ENCODE measurements around the gene EPB41L4A.
A peak's percentile ranks its signal among the peaks of the same experiment; 100 is the strongest.

- TF ChIP-seq, protein P1, sequence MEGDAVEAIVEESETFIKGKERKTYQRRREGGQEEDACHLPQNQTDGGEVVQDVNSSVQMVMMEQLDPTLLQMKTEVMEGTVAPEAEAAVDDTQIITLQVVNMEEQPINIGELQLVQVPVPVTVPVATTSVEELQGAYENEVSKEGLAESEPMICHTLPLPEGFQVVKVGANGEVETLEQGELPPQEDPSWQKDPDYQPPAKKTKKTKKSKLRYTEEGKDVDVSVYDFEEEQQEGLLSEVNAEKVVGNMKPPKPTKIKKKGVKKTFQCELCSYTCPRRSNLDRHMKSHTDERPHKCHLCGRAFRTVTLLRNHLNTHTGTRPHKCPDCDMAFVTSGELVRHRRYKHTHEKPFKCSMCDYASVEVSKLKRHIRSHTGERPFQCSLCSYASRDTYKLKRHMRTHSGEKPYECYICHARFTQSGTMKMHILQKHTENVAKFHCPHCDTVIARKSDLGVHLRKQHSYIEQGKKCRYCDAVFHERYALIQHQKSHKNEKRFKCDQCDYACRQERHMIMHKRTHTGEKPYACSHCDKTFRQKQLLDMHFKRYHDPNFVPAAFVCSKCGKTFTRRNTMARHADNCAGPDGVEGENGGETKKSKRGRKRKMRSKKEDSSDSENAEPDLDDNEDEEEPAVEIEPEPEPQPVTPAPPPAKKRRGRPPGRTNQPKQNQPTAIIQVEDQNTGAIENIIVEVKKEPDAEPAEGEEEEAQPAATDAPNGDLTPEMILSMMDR (IDR thresholded peaks at IDR 0.05) = peak; percentile 75 to 97 (median 86)
- TF ChIP-seq POLR2A (IDR thresholded peaks at IDR 0.05) = no peak
Measured at GRCh38 chr5:112419986-112420864, 1.1 kb upstream of the EPB41L4A start.

Measured in body of pancreas (tissue), 4 donors.